Measurements from ENCODE around the gene IGF1. TPM values are rescaled to one million over a fixed set of nuclear protein-coding genes. Genes with fewer than 3 reads are reported as not detected.
"Not testable (repeated sequence)": the region's sequence is repeated elsewhere in the genome, so short reads cannot be mapped to it uniquely, and the experiment has no call there.

Gene IGF1
- total RNA-seq, 1 donor from 2014 or later, result 0.79 TPM

- DNase-seq (ENCODE audit: low read depth in 2 of 2), result no peak
These were observed 90.3 kb downstream of the IGF1 start for GRCh38 chr12:102390068-102390467.

GRCh38 chr12:102388469-102388868, 91.9 kb downstream of the IGF1 start:
- DNase-seq (ENCODE audit: low read depth in 2 of 2), result no peak

DNA sequence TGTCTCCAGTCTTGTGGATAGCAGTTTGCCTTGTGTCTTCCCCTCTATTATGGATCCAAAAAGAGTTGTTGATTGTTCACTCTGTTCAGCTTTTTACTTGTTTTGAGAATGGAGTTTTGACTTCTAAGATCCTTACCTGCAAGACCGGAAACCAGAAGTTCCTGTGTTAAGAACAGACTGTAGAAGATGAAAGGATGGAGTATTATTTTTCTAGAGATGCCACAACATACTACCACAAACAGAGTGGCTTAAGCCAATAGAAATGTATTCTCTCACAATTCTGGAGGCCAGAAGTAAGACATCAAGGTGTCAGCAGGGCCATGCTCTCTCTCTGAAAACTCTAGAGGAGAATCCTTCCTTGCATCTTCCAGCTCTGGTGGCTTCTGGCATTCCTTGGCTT, 95.0 kb downstream of the IGF1 start:
- DNase-seq (ENCODE audit: low read depth in 2 of 2), result no peak

- DNase-seq (ENCODE audit: low read depth in 2 of 2), result no peak
These were observed 100.8 kb downstream of the IGF1 start for GRCh38 chr12:102379346-102380162.

GRCh38 chr12:102376781-102377180, 103.6 kb downstream of the IGF1 start:
- no peak for DNase-seq (ENCODE audit: low read depth in 2 of 2)

- DNase-seq (ENCODE audit: low read depth in 2 of 2), result peak in 1 of 2 donors; percentile 10
These were observed 104.1 kb downstream of the IGF1 start for GRCh38 chr12:102376181-102376747.

DNA sequence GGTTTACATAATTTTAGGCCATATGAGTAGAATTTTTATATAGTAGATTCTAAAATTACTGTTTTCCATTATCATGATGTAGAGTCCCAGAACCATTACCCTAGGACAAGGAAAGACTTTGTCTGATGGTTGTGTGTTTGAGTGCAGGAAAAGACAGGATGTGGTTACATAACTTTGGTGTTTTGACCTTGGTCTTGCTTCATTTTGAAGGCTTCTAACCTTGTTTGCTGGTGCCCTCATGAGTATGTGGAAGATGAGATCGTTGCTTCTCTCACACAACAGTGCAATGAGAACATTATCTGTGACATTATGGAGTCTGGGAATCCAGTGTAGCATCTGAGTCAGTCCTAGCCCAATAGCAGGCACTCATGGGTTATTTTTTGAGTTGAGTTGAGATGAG, 106.2 kb downstream of the IGF1 start:
- no peak for DNase-seq (ENCODE audit: low read depth in 2 of 2)

GRCh38 chr12:102372087-102372486, 108.3 kb downstream of the IGF1 start:
- DNase-seq (ENCODE audit: low read depth in 2 of 2), result no peak

DNA sequence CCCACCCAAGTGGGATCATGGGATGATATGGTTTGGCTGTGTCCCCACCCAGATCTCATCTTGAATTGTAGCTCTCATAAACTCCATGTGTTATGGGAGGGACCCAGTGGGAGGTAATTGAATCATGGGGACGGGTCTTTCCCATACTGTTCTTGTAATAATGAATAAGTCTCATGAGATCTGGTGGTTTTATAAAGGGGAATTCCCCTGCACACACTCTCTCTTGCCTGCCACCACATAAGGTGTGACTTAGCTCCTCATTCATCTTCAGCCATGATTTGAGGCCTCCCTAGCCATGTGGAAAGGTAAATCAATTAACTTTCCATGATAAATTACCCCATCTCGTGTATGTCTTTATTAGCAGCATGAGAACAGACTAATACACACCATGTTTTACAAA, 109.2 kb downstream of the IGF1 start:
- DNase-seq (ENCODE audit: low read depth in 2 of 2), result no peak

DNA sequence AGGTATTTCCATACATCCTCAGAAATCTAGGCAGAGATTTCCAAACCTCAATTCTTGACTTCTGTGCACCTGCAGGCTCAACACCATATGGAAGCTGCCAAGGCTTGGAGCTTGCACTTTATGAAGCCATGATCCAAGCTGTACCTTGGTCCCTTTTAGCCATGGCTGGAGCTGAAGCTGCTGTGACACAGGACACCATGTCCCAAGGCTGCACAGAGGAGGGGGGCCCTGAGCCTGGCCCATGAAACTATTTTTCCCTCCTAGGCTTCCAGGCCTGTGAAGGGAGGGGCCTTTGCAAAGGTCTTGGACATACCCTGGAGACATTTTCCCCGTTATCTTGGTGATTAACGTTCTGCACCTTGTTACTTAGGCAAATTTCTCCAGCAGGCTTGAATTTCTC, 110.5 kb downstream of the IGF1 start:
- no peak for DNase-seq (ENCODE audit: low read depth in 2 of 2)

- no peak for DNase-seq (ENCODE audit: low read depth in 2 of 2)
These were observed 115.0 kb downstream of the IGF1 start for GRCh38 chr12:102365365-102365764.

DNA sequence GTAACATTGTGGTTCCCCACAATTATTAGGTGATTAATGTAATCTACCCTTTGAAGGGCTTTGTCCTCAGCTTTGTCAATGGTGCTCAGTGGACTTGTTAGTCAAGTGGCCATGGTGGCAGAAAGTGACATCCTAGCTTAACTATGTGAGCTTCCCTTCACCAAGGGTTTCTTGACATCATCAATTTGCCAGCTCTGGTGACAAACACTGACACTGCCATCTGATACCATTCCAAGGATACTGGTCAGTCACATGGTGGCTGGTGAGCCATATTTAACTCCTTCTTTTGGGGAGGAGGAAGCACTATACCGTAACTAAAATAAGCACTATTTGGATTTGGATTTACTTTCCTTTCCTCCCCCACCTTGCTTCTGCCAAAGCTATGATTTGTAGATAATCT, 115.7 kb downstream of the IGF1 start:
- DNase-seq (ENCODE audit: low read depth in 2 of 2), result no peak

GRCh38 chr12:102356690-102357089, 123.7 kb downstream of the IGF1 start:
- DNase-seq (ENCODE audit: low read depth in 2 of 2), result no peak

GRCh38 chr12:102354281-102354680, 126.1 kb downstream of the IGF1 start:
- not testable (repeated sequence) for DNase-seq (ENCODE audit: low read depth in 2 of 2)

- no peak for DNase-seq (ENCODE audit: low read depth in 2 of 2)
These were observed 129.0 kb downstream of the IGF1 start for GRCh38 chr12:102351322-102351721.

DNA sequence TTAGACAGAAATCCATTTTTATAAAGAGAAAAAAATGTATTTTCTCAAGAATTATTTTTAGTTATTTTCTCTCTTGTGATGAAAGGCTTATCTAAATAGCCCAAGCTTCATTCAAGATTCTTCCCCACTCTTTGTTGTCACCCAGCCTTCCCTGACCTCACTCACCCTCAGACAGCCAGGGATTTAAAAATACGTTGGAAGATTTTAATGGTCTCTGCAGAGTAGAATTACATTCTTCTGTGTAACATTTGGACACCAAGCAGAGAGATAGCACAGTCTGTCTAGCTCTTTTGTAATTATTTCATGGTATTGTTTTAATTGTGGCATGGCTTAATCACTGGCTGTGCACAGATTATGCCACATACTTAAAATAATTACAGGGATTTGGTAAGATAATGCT, 130.3 kb downstream of the IGF1 start:
- no peak for DNase-seq (ENCODE audit: low read depth in 2 of 2)

GRCh38 chr12:102349079-102349478, 131.3 kb downstream of the IGF1 start:
- no peak for DNase-seq (ENCODE audit: low read depth in 2 of 2)

GRCh38 chr12:102347811-102348210, 132.6 kb downstream of the IGF1 start:
- no peak for DNase-seq (ENCODE audit: low read depth in 2 of 2)

All from lung microvascular endothelial cell (primary cell).